A549 (cell line): ENCODE results near the gene PI4K2B. TPM values are rescaled to one million over a fixed set of nuclear protein-coding genes. Genes with fewer than 3 reads are reported as not detected.

ENCODE experiments used
- ATAC-seq, 2 experiments: fragments of 200-7000 bp in 1 of 2; fragments of >200 bp in 1 of 2; cut with Nextera tagmentation in 1 of 2; cut with Tn5 transposase in 1 of 2; 3 replicates each; pipeline versions ENCODE4 v1.8.0 to v1.9.1; 2018 to 2020; ENCODE audit warnings: mild to moderate bottlenecking in 1 of 2, moderate library complexity in 1 of 2
- CTCF ChIA-PET: fragments of 300-600 bp; sonication (Branson Sonifier 250); formaldehyde crosslinking; extraction: SDS; loops from one replicate; lab custom pipeline; 2021; ENCODE audit warnings: antibody characterized with exemption, inconsistent platforms; lab: Yijun Ruan, JAX
- POLR2A ChIA-PET: fragments of 350-600 bp; formaldehyde crosslinking; extraction: SDS; loops from one replicate; lab custom pipeline; 2021; ENCODE audit warnings: antibody characterized with exemption, inconsistent platforms; lab: Yijun Ruan, JAX
- DNase-seq, 2 experiments: peaks; one replicate each; pipeline versions ENCODE4 v3.0.0 to v3.0.0-alpha.2; 2011 to 2016; ENCODE audit warnings: low read depth in 1 of 2, low spot score in 1 of 2
- FAIRE-seq: peaks from 2 replicates; lab custom pipeline; 2011; peaks lifted over from hg19 to GRCh38; lab: Jason Lieb, UNC
- H3K27ac ChIP-seq, 2 experiments: fragments of >200 bp; sonication (Bioruptor Twin); formaldehyde crosslinking; 3 replicates each; pipeline ENCODE4 v1.5.1; 2016 to 2017
- H3K4me1 ChIP-seq: fragments of >200 bp; sonication (Bioruptor Twin); formaldehyde crosslinking; 3 replicates; pipeline ENCODE4 v1.6.1; 2016
- H3K4me2 ChIP-seq: fragments of >200 bp; sonication (Bioruptor Twin); formaldehyde crosslinking; 3 replicates; pipeline ENCODE4 v1.6.1; 2016
- H3K4me3 ChIP-seq: fragments of >200 bp; sonication (Bioruptor Twin); formaldehyde crosslinking; 3 replicates; pipeline ENCODE4 v1.5.1; 2016
- H3K9me3 ChIP-seq: fragments of >200 bp; sonication (Bioruptor Twin); formaldehyde crosslinking; 3 replicates; pipeline ENCODE4 v1.6.1; 2016
- BHLHE40 ChIP-seq: IDR thresholded peaks from 2 replicates; pipeline ENCODE4 v1.6.1; 2012; ENCODE audit warnings: low read depth, low read length, inconsistent platforms
- CEBPB ChIP-seq, 2 experiments: fragments of >200 bp in 1 of 2; sonication (Bioruptor Twin) in 1 of 2; formaldehyde crosslinking in 1 of 2; IDR thresholded peaks; 2 replicates each; pipeline ENCODE4 v1.6.1; 2012 to 2016
- CHD4 ChIP-seq: fragments of 200-600 bp; sonication (generic); IDR thresholded peaks from 2 replicates; pipeline ENCODE4 v1.6.1; 2016; ENCODE audit warnings: antibody characterized with exemption, mild to moderate bottlenecking, borderline replicate concordance
- EP300 ChIP-seq, 2 experiments: fragments of >200 bp; sonication (Bioruptor Twin); formaldehyde crosslinking; IDR thresholded peaks; 2 replicates in 1 of 2; 3 replicates in 1 of 2; pipeline ENCODE4 v1.6.1; 2016 to 2017
- FOSB ChIP-seq: fragments of 250-450 bp; sonication (Bioruptor Pico); IDR thresholded peaks from 2 replicates; pipeline ENCODE4 v1.5.0; 2020; ENCODE audit warnings: mild to moderate bottlenecking, moderate library complexity
- FOSL2 ChIP-seq, 2 experiments: fragments of 450-650 bp in 1 of 2; fragments of >200 bp in 1 of 2; sonication (Bioruptor Twin) in 1 of 2; formaldehyde crosslinking; IDR thresholded peaks; 2 replicates each; pipeline versions ENCODE4 v1.5.0 to v1.6.1; 2016 to 2020; ENCODE audit warnings: mild to moderate bottlenecking in 1 of 2, moderate library complexity in 1 of 2
- HDAC2 ChIP-seq: fragments of 200-600 bp; sonication (generic); IDR thresholded peaks from 2 replicates; pipeline ENCODE4 v1.6.1; 2016
- HEYL ChIP-seq: fragments of 250-450 bp; sonication (Bioruptor Pico); IDR thresholded peaks from 2 replicates; pipeline ENCODE4 v1.8.0; 2021; ENCODE audit warnings: mild to moderate bottlenecking, moderate library complexity
- HOXA7 ChIP-seq: fragments of 250-450 bp; sonication (Bioruptor Pico); IDR thresholded peaks from 2 replicates; pipeline ENCODE4 v1.5.0; 2020; ENCODE audit warnings: mild to moderate bottlenecking, moderate library complexity
- HOXB13 ChIP-seq: fragments of 250-450 bp; sonication (Bioruptor Pico); IDR thresholded peaks from 2 replicates; pipeline ENCODE4 v1.5.0; 2020; ENCODE audit warnings: low read depth, mild to moderate bottlenecking, moderate library complexity
- JUN ChIP-seq, 2 experiments: fragments of >200 bp; sonication (Bioruptor Twin); formaldehyde crosslinking; IDR thresholded peaks; 2 replicates in 1 of 2; 3 replicates in 1 of 2; pipeline ENCODE4 v1.6.1; 2016 to 2017
- JUNB ChIP-seq: fragments of >200 bp; sonication (Bioruptor Twin); formaldehyde crosslinking; IDR thresholded peaks from 2 replicates; pipeline ENCODE4 v1.6.1; 2016
- MAFK ChIP-seq: fragments of 450-650 bp; IDR thresholded peaks from 2 replicates; pipeline ENCODE4 v1.6.1; 2014; ENCODE audit not compliant: partially characterized antibody
- MYC ChIP-seq: IDR thresholded peaks from 2 replicates; pipeline ENCODE4 v1.6.1; 2012; ENCODE audit warnings: mild to moderate bottlenecking, inconsistent platforms, low read length, improper control_type of control experiment, borderline replicate concordance
- NFE2L2 ChIP-seq: fragments of 150-350 bp; conservative IDR thresholded peaks from 2 replicates; pipeline ENCODE4 v1.6.1; 2014; ENCODE audit warnings: low read length
- NR3C1 ChIP-seq: fragments of >200 bp; sonication (Bioruptor Twin); formaldehyde crosslinking; IDR thresholded peaks from 3 replicates; pipeline ENCODE4 v1.6.1; 2017
- PHF8 ChIP-seq: fragments of 200-600 bp; sonication (generic); IDR thresholded peaks from 2 replicates; pipeline ENCODE4 v1.6.1; 2016; ENCODE audit warnings: low read depth, mild to moderate bottlenecking, antibody characterized with exemption, moderate library complexity, borderline replicate concordance
- POLR2A ChIP-seq: IDR thresholded peaks from 2 replicates; pipeline ENCODE4 v1.6.1; 2012; ENCODE audit warnings: mild to moderate bottlenecking, low read length
- RARB ChIP-seq: fragments of 250-450 bp; sonication (Bioruptor Pico); IDR thresholded peaks from 2 replicates; pipeline ENCODE4 v1.8.0; 2021; ENCODE audit warnings: mild to moderate bottlenecking, moderate library complexity
- RFX5 ChIP-seq: fragments of 450-650 bp; IDR thresholded peaks from 2 replicates; pipeline ENCODE4 v1.7.1; 2014; ENCODE audit warnings: antibody characterized with exemption, mild to moderate bottlenecking, moderate library complexity
- RNF2 ChIP-seq: fragments of 200-600 bp; sonication (generic); IDR thresholded peaks from 2 replicates; pipeline ENCODE4 v1.6.1; 2016; ENCODE audit warnings: low read depth, mild to moderate bottlenecking, antibody characterized with exemption, moderate library complexity, borderline replicate concordance
- SMC3 ChIP-seq: fragments of >200 bp; sonication (Bioruptor Twin); formaldehyde crosslinking; IDR thresholded peaks from 3 replicates; pipeline ENCODE4 v1.6.1; 2018; ENCODE audit warnings: inconsistent platforms
- TP53 ChIP-seq: fragments of 250-450 bp; sonication (Bioruptor Pico); IDR thresholded peaks from 2 replicates; pipeline ENCODE4 v1.5.0; 2021; ENCODE audit warnings: mild to moderate bottlenecking, moderate library complexity
- ZFP36 ChIP-seq: fragments of 450-650 bp; IDR thresholded peaks from 2 replicates; pipeline ENCODE4 v1.6.1; 2014; ENCODE audit warnings: borderline replicate concordance; ENCODE audit not compliant: partially characterized antibody
- ZNF302 ChIP-seq: fragments of 250-450 bp; sonication (Bioruptor Pico); IDR thresholded peaks from 2 replicates; pipeline ENCODE4 v1.9.0; 2021; ENCODE audit warnings: inconsistent platforms, mild to moderate bottlenecking, moderate library complexity
- ZSCAN20 ChIP-seq: fragments of 250-450 bp; sonication (Bioruptor Pico); IDR thresholded peaks from 2 replicates; pipeline ENCODE4 v1.8.0; 2022; ENCODE audit warnings: mild to moderate bottlenecking, moderate library complexity
- whole genome bisulfite sequencing: methylation state at CpG from one replicate; pipeline ENCODE4 v1.1.6; 2017; ENCODE audit errors: missing lambda C conversion rate; 5-methylcytosine and 5-hydroxymethylcytosine counted together
- polyA minus RNA-seq: library from RNA; depleted of rRNA, polyadenylated mRNA; stranded (reverse); fragments of >200 nt; gene quantifications from 2 replicates; pipeline ENCODE4 v1.2.3, GENCODE V29; 2011; rRNA and poly(A)+ RNA removed
- polyA plus RNA-seq, 4 experiments: library from polyadenylated mRNA; depleted of rRNA in 3 of 4; stranded (reverse); fragments of >200 nt; fragmentation: RNase III in 1 of 4; extraction: RNeasy Plus Mini Kit Qiagen cat#74134 plus additional on column Dnase treatment in 1 of 4; gene quantifications; 2 replicates in 3 of 4; 3 replicates in 1 of 4; pipeline ENCODE4 v1.2.3, GENCODE V29; 2011 to 2017
- TF ChIP-seq, protein P1 (sequence below): IDR thresholded peaks from 2 replicates; pipeline ENCODE4 v1.6.1; 2012
- TF ChIP-seq, protein P2 (sequence below): IDR thresholded peaks from 2 replicates; pipeline ENCODE4 v1.6.1; 2012
- TF ChIP-seq, protein P3 (sequence below): fragments of 250-450 bp; sonication (Bioruptor Pico); IDR thresholded peaks from 2 replicates; pipeline ENCODE4 v1.5.0; 2020; ENCODE audit warnings: low read depth, mild to moderate bottlenecking, moderate library complexity
- TF ChIP-seq, protein P4 (sequence below): IDR thresholded peaks from 2 replicates; pipeline ENCODE4 v1.6.1; 2012; ENCODE audit warnings: low read depth, borderline replicate concordance
- TF ChIP-seq, protein P5 (sequence below): fragments of 150-350 bp; IDR thresholded peaks from 2 replicates; pipeline ENCODE4 v1.6.1; 2014; ENCODE audit warnings: low read depth, mild to moderate bottlenecking, low read length
- TF ChIP-seq, protein P6 (sequence below): fragments of >200 bp; sonication (Bioruptor Twin); formaldehyde crosslinking; IDR thresholded peaks from 2 replicates; pipeline ENCODE4 v1.6.1; 2016
- TF ChIP-seq, protein P7 (sequence below): fragments of >200 bp; sonication (Bioruptor Twin); formaldehyde crosslinking; IDR thresholded peaks from 3 replicates; pipeline ENCODE4 v1.5.1; 2016
- TF ChIP-seq, protein P8 (sequence below): fragments of >200 bp; sonication (Bioruptor Twin); formaldehyde crosslinking; IDR thresholded peaks from 3 replicates; pipeline ENCODE4 v1.6.1; 2016

The PI4K2B gene
- polyA plus RNA-seq (2011; rRNA removed) (4.8 and 7.7 TPM in 2 replicates), polyA plus RNA-seq (2017; fragmentation: RNase III; extraction: RNeasy Plus Mini Kit Qiagen cat#74134 plus additional on column Dnase treatment) (6.8 to 8.4 TPM (median 7.8 TPM) in 3 replicates), polyA minus RNA-seq (0.54 and 1.1 TPM in 2 replicates)
- 2.0 and 2.6 TPM in 2 replicates for polyA plus RNA-seq (2012; cell fraction: cytosol; rRNA removed)
- 1.0 and 1.1 TPM in 2 replicates for polyA plus RNA-seq (2012; cell fraction: nucleus; rRNA removed)

DNA sequence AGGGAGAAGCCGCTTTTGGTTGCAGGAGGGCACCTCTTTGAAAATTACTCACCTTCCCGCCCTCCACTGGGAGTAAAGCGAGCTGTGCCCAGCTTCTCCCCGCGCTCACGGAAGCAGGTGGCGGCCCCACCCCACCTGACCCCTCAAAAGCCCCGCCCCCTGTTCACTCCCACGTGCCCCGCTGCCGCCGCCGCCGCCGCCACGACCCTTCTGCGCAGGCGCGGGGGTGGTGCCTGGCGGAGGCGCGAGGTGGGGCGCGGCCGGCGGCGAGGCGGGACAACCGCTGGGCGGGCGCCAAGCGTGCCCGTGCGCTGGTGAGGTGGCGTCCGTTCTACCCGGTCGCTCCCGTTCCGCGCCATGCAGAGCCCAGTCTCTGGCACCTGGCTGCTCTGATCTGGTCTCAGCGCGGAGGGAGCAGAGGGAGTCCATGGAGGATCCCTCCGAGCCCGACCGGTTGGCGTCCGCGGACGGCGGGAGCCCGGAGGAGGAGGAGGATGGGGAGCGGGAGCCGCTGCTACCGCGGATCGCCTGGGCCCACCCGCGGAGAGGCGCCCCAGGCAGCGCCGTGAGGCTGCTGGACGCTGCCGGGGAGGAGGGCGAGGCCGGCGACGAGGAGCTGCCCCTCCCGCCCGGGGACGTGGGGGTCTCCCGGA lies at the start of gene PI4K2B:
Gene PI4K2B, plus strand, starts transcription at position 297 of the 653 bp plus-strand sequence. Its CDS starts 131 bp downstream, at position 428.
- 0% methylated on average over 3 of the region's 72 CpGs for WGBS
- DNase-seq, result peak; percentile 57 to 88
- TF ChIP-seq FOSL2 (IDR thresholded peaks at IDR 0.05), result no peak
- no peak for TF ChIP-seq FOSL2 (CRISPR knock-in tag; IDR thresholded peaks at IDR 0.05)
- TF ChIP-seq, protein P1, sequence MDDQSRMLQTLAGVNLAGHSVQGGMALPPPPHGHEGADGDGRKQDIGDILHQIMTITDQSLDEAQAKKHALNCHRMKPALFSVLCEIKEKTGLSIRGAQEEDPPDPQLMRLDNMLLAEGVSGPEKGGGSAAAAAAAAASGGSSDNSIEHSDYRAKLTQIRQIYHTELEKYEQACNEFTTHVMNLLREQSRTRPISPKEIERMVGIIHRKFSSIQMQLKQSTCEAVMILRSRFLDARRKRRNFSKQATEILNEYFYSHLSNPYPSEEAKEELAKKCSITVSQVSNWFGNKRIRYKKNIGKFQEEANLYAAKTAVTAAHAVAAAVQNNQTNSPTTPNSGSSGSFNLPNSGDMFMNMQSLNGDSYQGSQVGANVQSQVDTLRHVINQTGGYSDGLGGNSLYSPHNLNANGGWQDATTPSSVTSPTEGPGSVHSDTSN, result no peak
- no peak for TF ChIP-seq TP53 (CRISPR knock-in tag)
- TF ChIP-seq HEYL (CRISPR knock-in tag), result no peak
- TF ChIP-seq HOXA7 (CRISPR knock-in tag), result no peak
- peak in 1 of 2 experiments; percentile 41; a peak in 1 of 5 replicates for TF ChIP-seq JUN (IDR thresholded peaks at IDR 0.05)
- TF ChIP-seq NFE2L2, result no peak
- TF ChIP-seq, protein P2, sequence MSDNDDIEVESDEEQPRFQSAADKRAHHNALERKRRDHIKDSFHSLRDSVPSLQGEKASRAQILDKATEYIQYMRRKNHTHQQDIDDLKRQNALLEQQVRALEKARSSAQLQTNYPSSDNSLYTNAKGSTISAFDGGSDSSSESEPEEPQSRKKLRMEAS, result peak; percentile 59
- TF ChIP-seq, protein P3, sequence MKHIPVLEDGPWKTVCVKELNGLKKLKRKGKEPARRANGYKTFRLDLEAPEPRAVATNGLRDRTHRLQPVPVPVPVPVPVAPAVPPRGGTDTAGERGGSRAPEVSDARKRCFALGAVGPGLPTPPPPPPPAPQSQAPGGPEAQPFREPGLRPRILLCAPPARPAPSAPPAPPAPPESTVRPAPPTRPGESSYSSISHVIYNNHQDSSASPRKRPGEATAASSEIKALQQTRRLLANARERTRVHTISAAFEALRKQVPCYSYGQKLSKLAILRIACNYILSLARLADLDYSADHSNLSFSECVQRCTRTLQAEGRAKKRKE (CRISPR knock-in tag), result no peak
- peak; percentile 53; the same call in 1 of the 2 replicates for TF ChIP-seq PHF8
- no peak for TF ChIP-seq RNF2
- TF ChIP-seq, protein P4, sequence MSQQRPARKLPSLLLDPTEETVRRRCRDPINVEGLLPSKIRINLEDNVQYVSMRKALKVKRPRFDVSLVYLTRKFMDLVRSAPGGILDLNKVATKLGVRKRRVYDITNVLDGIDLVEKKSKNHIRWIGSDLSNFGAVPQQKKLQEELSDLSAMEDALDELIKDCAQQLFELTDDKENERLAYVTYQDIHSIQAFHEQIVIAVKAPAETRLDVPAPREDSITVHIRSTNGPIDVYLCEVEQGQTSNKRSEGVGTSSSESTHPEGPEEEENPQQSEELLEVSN, result 0 out of 2 replicates have a peak, but pooled peaks have one; percentile 43
- TF ChIP-seq, protein P5, sequence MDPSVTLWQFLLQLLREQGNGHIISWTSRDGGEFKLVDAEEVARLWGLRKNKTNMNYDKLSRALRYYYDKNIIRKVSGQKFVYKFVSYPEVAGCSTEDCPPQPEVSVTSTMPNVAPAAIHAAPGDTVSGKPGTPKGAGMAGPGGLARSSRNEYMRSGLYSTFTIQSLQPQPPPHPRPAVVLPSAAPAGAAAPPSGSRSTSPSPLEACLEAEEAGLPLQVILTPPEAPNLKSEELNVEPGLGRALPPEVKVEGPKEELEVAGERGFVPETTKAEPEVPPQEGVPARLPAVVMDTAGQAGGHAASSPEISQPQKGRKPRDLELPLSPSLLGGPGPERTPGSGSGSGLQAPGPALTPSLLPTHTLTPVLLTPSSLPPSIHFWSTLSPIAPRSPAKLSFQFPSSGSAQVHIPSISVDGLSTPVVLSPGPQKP, result no peak
- no peak for TF ChIP-seq SMC3
- no peak for TF ChIP-seq MAFK
- no peak for TF ChIP-seq FOSB
- TF ChIP-seq, protein P6, sequence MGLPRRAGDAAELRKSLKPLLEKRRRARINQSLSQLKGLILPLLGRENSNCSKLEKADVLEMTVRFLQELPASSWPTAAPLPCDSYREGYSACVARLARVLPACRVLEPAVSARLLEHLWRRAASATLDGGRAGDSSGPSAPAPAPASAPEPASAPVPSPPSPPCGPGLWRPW, result no peak
- no peak for TF ChIP-seq CEBPB (IDR thresholded peaks at IDR 0.05)
- no peak for TF ChIP-seq ZSCAN20 (CRISPR knock-in tag)
- no peak for TF ChIP-seq CHD4
- TF ChIP-seq RARB (CRISPR knock-in tag), result no peak
- TF ChIP-seq HDAC2, result no peak
- TF ChIP-seq BHLHE40, result 0 out of 2 replicates have a peak, but pooled peaks have one; percentile 45
- peak; percentile 68 for TF ChIP-seq POLR2A
- no peak for TF ChIP-seq HOXB13 (CRISPR knock-in tag)
- TF ChIP-seq JUNB, result no peak
- TF ChIP-seq EP300 (IDR thresholded peaks at IDR 0.05), result no peak
- TF ChIP-seq NR3C1, result no peak
- TF ChIP-seq ZFP36, result no peak
- no peak for TF ChIP-seq MYC
- no peak for TF ChIP-seq RFX5
- TF ChIP-seq, protein P7, sequence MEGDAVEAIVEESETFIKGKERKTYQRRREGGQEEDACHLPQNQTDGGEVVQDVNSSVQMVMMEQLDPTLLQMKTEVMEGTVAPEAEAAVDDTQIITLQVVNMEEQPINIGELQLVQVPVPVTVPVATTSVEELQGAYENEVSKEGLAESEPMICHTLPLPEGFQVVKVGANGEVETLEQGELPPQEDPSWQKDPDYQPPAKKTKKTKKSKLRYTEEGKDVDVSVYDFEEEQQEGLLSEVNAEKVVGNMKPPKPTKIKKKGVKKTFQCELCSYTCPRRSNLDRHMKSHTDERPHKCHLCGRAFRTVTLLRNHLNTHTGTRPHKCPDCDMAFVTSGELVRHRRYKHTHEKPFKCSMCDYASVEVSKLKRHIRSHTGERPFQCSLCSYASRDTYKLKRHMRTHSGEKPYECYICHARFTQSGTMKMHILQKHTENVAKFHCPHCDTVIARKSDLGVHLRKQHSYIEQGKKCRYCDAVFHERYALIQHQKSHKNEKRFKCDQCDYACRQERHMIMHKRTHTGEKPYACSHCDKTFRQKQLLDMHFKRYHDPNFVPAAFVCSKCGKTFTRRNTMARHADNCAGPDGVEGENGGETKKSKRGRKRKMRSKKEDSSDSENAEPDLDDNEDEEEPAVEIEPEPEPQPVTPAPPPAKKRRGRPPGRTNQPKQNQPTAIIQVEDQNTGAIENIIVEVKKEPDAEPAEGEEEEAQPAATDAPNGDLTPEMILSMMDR, result no peak
- TF ChIP-seq, protein P8, sequence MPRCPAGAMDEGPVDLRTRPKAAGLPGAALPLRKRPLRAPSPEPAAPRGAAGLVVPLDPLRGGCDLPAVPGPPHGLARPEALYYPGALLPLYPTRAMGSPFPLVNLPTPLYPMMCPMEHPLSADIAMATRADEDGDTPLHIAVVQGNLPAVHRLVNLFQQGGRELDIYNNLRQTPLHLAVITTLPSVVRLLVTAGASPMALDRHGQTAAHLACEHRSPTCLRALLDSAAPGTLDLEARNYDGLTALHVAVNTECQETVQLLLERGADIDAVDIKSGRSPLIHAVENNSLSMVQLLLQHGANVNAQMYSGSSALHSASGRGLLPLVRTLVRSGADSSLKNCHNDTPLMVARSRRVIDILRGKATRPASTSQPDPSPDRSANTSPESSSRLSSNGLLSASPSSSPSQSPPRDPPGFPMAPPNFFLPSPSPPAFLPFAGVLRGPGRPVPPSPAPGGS, result no peak
- no peak for TF ChIP-seq ZNF302

More for the DNA sequence above, at the start of gene PI4K2B:
- peak; percentile 86 to 87 for ATAC-seq
- Histone ChIP-seq H3K4me2 (peak within 1 kb of the TSS; percentile 82), H3K4me1 (no peaks in the 10 kb centered on the region), H3K9me3 (peaks cover 7% of the 10 kb centered on the region; the same call in 2 of the 3 replicates), H3K4me3 (peak within 1 kb of the TSS; percentile 98), H3K27ac (peak within 1 kb of the TSS; percentile 91 to 96)
- CTCF ChIA-PET, result interaction anchor here (0.8 to 4.5 kb wide), 6 partner anchors 9 to 289 kb away, joined by 3 to 23 read pairs (median 4); partner anchors contain the start of gene ZCCHC4
- POLR2A ChIA-PET, result no interaction called here
- FAIRE-seq, result no peak
